Activated naive CD4-positive, alpha-beta T cell treated with anti-CD3 and anti-CD28 coated beads, Interleukin-2, amount 10 ng/mL, durations not matched to agents 7 days and 5 days (primary cell): Measurements from ENCODE around the gene ROR1.

ENCODE experiments used
- CTCF ChIA-PET: fragments of 350-600 bp; sonication (Branson Sonifier 250); formaldehyde crosslinking; loops from one replicate; lab custom pipeline; 2021; ENCODE audit warnings: antibody characterized with exemption; lab: Charles Lee
- DNase-seq: peaks from one replicate; pipeline ENCODE4 v3.0.0-alpha.2; 2020
- H3K27ac Mint-ChIP-seq: one replicate; pipeline ENCODE4 v1.8.0; 2021; ENCODE audit warnings: mild to moderate bottlenecking, moderate library complexity, mixed read lengths
- H3K27me3 Mint-ChIP-seq: one replicate; pipeline ENCODE4 v1.8.0; 2021; ENCODE audit warnings: mild to moderate bottlenecking, mixed read lengths
- H3K36me3 Mint-ChIP-seq: one replicate; pipeline ENCODE4 v1.8.0; 2021; ENCODE audit warnings: mixed read lengths
- H3K4me1 Mint-ChIP-seq: one replicate; pipeline ENCODE4 v1.8.0; 2021; ENCODE audit warnings: mixed read lengths
- H3K4me3 Mint-ChIP-seq: one replicate; pipeline ENCODE4 v1.8.0; 2021; ENCODE audit warnings: mild to moderate bottlenecking, moderate library complexity, mixed read lengths
- H3K9me3 Mint-ChIP-seq: one replicate; pipeline ENCODE4 v1.8.0; 2021; ENCODE audit warnings: mixed read lengths

The ROR1 gene

DNA sequence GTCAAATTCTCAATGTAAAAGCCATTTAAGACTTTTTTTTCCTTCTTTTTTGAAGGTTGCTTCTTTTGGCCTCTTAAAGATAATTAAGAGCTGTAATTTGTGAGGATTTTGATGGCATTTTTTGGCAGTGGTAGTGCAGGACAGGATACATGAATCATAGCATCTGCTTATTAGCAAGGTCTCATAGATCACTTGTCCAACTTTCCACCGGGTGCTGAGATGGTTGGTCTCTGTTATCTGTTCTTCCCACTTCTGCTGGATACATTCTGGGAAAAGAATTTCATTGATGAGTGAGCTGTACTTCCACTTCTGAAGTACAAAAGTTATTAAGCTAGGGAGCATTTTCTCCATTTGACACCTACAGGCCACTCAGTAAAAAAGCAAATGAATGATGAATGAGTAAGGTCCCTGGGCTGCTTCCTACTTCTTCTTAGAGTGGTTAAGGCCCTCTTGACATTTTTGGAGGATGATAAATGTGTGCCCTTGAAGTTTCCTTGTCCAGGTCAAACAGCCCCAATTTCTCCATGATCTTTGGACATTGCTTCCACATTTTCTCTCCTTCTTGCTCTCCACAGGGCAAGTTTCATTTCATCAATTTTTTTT, 100.6 kb downstream of the ROR1 start:
- H3K4me1 Mint-ChIP-seq, result no peaks in the 10 kb centered on the region
- no peaks in the 10 kb centered on the region for H3K9me3 Mint-ChIP-seq
- no peak for DNase-seq
- H3K36me3 Mint-ChIP-seq, result no peaks in the 10 kb centered on the region
- H3K27me3 Mint-ChIP-seq, result peaks cover 3% of the 10 kb centered on the region
- no peak overlapping the region for H3K4me3 Mint-ChIP-seq
- CTCF ChIA-PET, result no interaction called here
- H3K27ac Mint-ChIP-seq, result no peak overlapping the region

DNA sequence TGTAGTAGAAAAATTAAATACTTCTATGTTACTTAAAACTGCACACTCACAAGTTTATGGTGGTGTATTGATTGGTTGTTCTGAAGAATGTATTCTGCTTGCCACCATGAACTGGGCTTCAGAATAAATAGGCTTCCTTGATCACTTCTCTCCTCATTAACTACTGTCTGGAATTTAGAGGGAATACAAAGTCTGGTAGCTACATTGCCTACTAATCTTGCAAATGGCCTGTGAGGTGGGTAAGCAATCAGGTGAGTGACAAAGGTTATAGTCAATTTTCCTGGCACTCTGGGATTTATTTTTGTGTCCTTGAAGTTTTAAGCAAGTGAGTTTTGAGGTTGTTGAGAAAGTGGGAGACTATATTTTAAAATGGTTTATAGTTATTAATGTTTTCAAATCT, 101.8 kb downstream of the ROR1 start:
- Mint-ChIP-seq H3K9me3 (no peaks in the 10 kb centered on the region), H3K27me3 (peaks cover under 1% of the 10 kb centered on the region), H3K4me1 (no peaks in the 10 kb centered on the region), H3K36me3 (no peaks in the 10 kb centered on the region), H3K4me3 (no peak overlapping the region), H3K27ac (no peak overlapping the region)
- CTCF ChIA-PET, result interaction anchor here (1.1 kb wide), 1 partner anchor 46 kb away, joined by 3 read pairs; no protein-coding TSS in a partner anchor
- no peak for DNase-seq

DNA sequence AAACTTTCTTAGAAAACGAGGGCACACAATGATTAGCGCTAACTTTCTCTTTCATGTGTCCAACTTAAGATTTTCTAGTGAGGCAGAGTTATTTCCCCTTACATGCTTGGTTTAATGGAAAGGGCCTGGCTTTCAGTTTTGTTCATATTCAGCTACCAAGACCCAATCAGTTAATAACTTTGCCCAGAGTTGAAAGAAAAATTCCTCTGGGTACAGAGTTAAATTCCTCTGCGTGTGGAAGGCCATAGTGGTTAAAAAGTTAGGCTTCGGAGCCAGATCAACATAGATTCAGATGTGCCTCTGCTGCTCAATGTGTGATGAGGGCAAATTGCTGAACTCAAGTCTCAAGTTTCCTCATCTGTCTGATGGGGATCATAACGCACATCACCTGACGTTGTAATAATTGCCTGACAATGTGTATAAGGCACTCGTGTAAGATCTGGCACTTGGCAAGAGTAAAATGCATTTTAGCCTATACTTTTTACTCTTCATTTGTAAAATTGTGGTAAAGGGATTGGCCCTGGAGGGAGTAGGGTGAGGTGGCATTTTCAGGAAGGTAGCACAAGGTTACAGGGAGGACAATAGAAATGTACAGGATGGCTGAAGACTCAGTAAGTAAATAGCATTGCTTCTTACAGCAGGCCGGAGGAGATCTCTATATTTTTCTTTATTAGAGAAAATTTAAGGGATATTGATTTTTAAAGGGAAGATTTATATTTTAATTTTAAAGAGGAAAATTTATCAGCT, 103.4 kb downstream of the ROR1 start:
- Mint-ChIP-seq H3K9me3 (no peaks in the 10 kb centered on the region), H3K27me3 (no peaks in the 10 kb centered on the region), H3K36me3 (no peaks in the 10 kb centered on the region), H3K4me3 (no peak overlapping the region), H3K27ac (no peak overlapping the region), H3K4me1 (no peaks in the 10 kb centered on the region)
- no peak for DNase-seq
- CTCF ChIA-PET, result no interaction called here

DNA sequence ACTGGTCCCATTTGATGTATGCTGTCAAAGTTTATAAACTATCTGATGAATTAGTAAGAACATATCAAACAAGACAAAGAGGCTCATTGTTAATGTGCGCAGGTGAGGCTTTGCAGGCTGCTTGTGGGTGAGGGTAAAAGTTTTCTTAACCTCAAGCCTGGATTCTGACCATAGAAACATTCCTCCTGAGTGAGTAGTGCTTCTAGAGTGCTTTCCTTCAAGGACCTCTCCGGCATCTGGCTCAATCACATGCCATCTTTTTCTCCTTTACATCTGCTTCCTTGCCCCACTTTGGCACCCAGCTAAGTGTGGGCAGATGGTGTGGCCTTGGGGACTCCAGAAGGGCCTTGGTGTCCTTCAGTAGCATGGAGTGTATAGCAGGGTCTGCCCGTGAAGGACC, 104.0 kb downstream of the ROR1 start:
- Mint-ChIP-seq H3K4me3 (no peak overlapping the region), H3K27me3 (no peaks in the 10 kb centered on the region), H3K27ac (no peak overlapping the region), H3K4me1 (no peaks in the 10 kb centered on the region), H3K36me3 (no peaks in the 10 kb centered on the region), H3K9me3 (no peaks in the 10 kb centered on the region)
- CTCF ChIA-PET, result no interaction called here
- DNase-seq, result no peak

DNA sequence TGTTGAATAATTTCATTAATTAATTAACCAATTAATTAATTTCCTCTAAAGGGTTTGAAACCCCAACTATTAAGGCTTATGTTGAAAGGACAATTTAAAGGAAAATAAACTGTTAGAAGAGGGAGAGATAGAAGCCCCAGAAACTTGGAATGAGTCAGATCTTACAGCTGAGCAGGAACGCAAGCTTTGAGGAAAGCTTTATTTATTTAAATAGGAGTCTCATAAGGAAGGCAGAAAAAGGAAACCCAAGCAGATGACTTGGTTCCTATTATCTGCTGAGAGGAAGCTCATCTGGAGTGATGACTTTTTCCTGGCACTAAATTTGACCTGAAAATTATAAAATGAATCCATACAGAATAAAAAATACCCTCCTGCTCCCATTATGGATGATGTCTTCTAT, 105.1 kb downstream of the ROR1 start:
- no peaks in the 10 kb centered on the region for H3K9me3 Mint-ChIP-seq
- no peak overlapping the region for H3K4me3 Mint-ChIP-seq
- no peaks in the 10 kb centered on the region for H3K36me3 Mint-ChIP-seq
- peaks cover 5% of the 10 kb centered on the region for H3K27me3 Mint-ChIP-seq
- no peak overlapping the region for H3K27ac Mint-ChIP-seq
- no peak for DNase-seq
- no peaks in the 10 kb centered on the region for H3K4me1 Mint-ChIP-seq
- CTCF ChIA-PET, result no interaction called here

DNA sequence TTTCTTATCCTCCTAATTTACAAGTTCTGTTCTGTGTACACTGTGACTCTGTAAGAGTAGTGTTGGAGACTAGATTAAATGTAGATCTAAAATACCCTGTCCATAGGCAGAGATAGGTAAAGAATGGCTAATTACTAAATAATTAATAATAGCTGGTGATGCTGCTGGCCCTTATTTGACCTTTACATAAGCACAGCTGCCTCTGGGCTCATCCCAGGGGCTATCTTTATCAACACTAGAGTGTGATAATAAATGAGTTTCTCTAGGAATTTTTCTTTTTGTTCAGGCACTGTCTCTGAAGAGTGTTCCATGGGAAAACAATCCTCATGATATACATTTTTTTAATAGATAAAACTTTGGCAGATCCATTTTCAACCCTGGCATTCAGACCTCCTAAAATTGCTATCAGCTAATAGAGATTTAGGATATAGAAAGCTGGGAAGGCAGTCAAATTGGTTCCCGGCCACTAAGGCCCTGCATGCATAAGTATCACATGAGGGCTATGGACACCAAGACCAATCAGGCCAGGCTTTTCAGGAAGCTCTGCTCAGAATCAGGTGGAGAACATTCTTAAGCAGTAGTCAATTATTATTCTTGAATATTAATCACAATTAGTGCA, 107.2 kb downstream of the ROR1 start:
- no peaks in the 10 kb centered on the region for H3K4me1 Mint-ChIP-seq
- peaks cover 9% of the 10 kb centered on the region for H3K27me3 Mint-ChIP-seq
- CTCF ChIA-PET, result no interaction called here
- H3K27ac Mint-ChIP-seq, result no peak overlapping the region
- H3K9me3 Mint-ChIP-seq, result no peaks in the 10 kb centered on the region
- no peaks in the 10 kb centered on the region for H3K36me3 Mint-ChIP-seq
- no peak overlapping the region for H3K4me3 Mint-ChIP-seq
- DNase-seq, result no peak

DNA sequence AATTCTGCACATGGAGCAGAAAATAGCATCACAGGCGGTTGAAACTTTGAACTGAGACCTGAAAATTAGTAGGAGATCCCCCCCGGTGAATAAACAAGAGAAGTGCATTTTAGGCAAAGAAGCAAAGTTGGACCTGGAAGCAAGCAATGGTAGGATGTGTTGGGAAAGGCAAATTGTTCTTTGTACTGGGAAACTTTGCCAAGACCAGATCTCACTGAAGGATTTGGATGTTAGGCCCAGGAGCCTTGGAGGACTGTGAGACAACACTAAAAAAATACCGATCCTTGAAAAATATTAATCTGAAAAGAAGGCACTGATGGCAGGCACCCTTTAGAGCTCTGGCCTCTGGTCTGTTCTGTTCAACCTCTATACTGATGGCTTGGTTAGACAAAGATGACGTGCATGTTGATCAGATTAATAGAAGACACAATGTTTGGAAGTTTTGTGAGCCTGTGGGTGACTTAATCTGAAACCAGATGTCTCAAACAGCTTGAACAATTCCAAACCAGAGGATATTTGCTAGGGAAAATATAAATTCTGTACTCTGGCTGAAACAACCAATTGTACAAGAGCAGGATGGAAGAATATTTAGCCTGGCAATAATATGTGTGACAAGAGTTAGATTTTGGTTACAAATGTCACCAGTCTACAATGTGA, 108.4 kb downstream of the ROR1 start:
- H3K9me3 Mint-ChIP-seq, result no peaks in the 10 kb centered on the region
- no peak overlapping the region for H3K27ac Mint-ChIP-seq
- H3K36me3 Mint-ChIP-seq, result no peaks in the 10 kb centered on the region
- peaks cover 9% of the 10 kb centered on the region for H3K27me3 Mint-ChIP-seq
- H3K4me1 Mint-ChIP-seq, result no peaks in the 10 kb centered on the region
- no peak for DNase-seq
- H3K4me3 Mint-ChIP-seq, result no peak overlapping the region
- CTCF ChIA-PET, result no interaction called here

DNA sequence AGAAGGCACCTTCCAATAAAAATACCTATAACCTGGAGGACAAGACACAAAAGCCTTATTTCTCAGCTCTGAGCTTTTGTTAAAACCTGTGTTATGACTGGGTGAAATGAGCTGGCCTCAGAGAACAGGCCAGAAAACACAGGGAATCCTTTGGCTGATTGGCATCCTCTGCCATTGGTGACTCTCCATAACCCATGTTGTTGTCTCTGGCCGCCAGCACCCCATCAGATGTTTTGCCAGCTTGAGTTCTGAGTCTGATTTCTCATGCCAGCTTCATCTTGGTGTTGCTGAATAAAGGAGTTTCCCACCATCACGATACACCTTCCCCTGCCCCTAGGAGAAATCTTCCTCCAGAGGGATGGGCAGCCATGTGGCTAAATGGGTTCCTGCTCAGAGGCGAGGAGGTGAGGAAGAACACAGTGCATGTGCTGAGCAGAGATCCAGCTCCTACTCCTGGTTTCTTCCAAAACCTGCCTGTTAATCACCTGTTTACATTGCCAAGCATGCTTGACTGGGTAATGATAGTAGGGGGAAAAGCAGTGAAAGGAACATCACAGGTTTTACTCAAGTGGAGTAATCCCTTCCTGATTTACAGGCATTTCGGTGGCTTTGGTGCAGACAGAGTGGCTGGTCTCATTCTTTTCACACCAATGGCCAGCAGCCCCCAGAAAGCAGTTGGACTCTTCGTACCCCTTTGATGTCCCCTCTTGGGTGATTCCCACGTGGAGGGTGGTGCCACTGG, 109.8 kb downstream of the ROR1 start:
- H3K4me1 Mint-ChIP-seq, result no peaks in the 10 kb centered on the region
- no peak for DNase-seq
- H3K36me3 Mint-ChIP-seq, result no peaks in the 10 kb centered on the region
- no peaks in the 10 kb centered on the region for H3K9me3 Mint-ChIP-seq
- peaks cover 9% of the 10 kb centered on the region for H3K27me3 Mint-ChIP-seq
- no peak overlapping the region for H3K4me3 Mint-ChIP-seq
- CTCF ChIA-PET, result no interaction called here
- H3K27ac Mint-ChIP-seq, result no peak overlapping the region

DNA sequence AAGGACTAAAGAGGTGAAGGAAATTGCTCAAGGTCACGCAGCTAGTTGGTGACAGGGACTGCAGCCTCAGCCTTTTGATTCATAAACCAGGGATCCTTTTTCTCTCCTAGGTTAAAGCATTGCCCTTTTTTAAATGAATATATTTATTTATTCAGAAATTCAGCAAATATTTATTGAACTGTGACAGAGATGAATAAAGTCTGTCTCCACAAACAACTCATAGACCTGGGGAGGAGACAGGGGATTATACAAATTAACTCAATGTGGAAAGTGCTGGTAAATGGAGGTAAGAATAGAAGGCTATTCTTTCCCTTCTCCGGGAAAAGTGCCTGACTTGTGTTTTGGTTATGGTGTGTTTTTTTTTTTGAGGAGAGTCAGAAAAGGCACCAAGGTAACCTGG, 110.7 kb downstream of the ROR1 start:
- DNase-seq, result no peak
- Mint-ChIP-seq H3K27ac (no peak overlapping the region), H3K36me3 (no peaks in the 10 kb centered on the region), H3K9me3 (no peaks in the 10 kb centered on the region), H3K27me3 (peaks cover 9% of the 10 kb centered on the region), H3K4me1 (no peaks in the 10 kb centered on the region), H3K4me3 (no peak overlapping the region)
- CTCF ChIA-PET, result no interaction called here

DNA sequence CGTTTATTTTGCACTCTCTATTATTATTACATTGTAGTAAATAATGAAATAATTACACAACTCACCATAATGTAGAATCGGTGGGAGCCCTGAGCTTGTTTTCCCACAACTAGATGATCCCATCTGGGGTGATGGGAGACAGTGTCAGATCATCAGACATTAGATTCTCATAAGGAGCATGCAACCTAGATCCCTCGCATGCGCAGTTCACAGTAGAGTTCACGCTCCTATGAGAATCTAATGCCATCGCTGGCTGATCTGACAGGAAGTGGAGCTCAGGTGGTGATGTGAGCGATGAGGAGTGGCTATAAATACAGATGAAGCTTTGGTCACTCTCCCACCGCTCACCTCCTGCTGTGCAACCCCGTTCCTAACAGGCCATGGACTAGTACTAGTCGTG, 112.1 kb downstream of the ROR1 start:
- Mint-ChIP-seq H3K27ac (no peak overlapping the region), H3K4me3 (no peak overlapping the region), H3K9me3 (no peaks in the 10 kb centered on the region), H3K4me1 (no peaks in the 10 kb centered on the region), H3K36me3 (no peaks in the 10 kb centered on the region), H3K27me3 (peaks cover 9% of the 10 kb centered on the region)
- CTCF ChIA-PET, result no interaction called here
- no peak for DNase-seq

DNA sequence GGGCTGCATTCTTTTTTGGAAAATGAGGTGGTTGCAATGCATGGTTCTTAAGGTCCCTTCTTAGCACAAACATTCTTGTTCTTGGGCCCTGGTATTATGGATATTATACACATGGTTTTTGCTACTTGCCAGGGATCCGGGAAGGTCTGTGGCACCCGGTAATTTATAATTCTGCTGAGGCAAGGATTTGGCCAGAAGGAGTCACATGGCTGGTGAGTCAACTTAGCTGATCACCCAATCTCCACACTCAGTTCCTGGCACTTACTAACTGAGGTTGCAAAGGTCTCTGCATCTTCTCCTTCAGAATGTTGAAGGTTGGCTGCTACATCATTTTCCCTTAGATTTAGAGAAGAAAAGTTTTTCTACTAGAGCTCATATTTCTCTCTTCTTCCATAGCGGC, 112.5 kb downstream of the ROR1 start:
- Mint-ChIP-seq H3K4me1 (no peaks in the 10 kb centered on the region), H3K36me3 (no peaks in the 10 kb centered on the region), H3K9me3 (no peaks in the 10 kb centered on the region), H3K4me3 (no peak overlapping the region), H3K27me3 (peaks cover 9% of the 10 kb centered on the region), H3K27ac (no peak overlapping the region)
- CTCF ChIA-PET, result no interaction called here
- DNase-seq, result no peak

DNA sequence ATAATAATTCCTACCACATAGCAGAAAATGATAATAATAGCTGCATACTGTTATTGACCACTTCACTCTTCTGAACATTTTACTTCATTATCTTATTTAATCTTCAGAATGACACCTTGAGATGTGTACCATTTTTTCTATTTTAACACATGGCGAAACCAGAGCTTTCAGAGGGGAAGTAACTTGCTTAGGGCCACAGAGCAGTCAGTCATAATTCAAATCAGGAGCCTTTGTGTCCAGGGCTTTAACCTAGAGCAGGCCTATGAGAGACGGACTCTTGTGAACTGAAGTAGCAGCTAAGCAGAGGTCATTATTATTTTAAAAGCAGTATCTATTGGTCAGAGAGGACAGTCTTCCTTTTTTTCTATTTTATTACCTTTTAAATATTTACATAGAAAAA, 114.0 kb downstream of the ROR1 start:
- no peak overlapping the region for H3K4me3 Mint-ChIP-seq
- no peaks in the 10 kb centered on the region for H3K9me3 Mint-ChIP-seq
- CTCF ChIA-PET, result interaction anchor here (1.0 kb wide), 1 partner anchor 313 kb away, joined by 3 read pairs; no protein-coding TSS in a partner anchor
- peaks cover 9% of the 10 kb centered on the region for H3K27me3 Mint-ChIP-seq
- DNase-seq, result no peak
- H3K27ac Mint-ChIP-seq, result no peak overlapping the region
- no peaks in the 10 kb centered on the region for H3K4me1 Mint-ChIP-seq
- no peaks in the 10 kb centered on the region for H3K36me3 Mint-ChIP-seq

DNA sequence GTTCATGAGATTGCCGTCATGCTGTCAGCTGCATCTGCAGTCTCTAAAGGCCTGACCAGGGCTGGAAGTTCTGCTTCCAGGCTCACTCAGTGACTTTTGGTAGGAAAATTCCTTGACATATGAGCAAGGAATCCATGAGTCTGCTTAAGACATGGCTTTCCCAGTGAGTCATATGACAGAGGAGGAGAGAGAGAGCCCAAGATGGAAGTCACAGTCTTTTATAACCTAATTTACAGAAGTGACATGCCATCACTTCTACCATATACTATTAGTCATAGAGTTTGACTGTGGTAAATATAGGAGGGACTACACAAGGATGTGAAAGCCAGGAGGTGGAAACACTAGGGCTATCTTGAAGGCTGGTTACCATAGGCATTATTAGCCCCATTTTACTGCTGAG, 115.2 kb downstream of the ROR1 start:
- CTCF ChIA-PET, result no interaction called here
- no peak overlapping the region for H3K27ac Mint-ChIP-seq
- peaks cover 4% of the 10 kb centered on the region for H3K27me3 Mint-ChIP-seq
- H3K36me3 Mint-ChIP-seq, result no peaks in the 10 kb centered on the region
- no peaks in the 10 kb centered on the region for H3K9me3 Mint-ChIP-seq
- H3K4me1 Mint-ChIP-seq, result no peaks in the 10 kb centered on the region
- H3K4me3 Mint-ChIP-seq, result no peak overlapping the region
- DNase-seq, result no peak

DNA sequence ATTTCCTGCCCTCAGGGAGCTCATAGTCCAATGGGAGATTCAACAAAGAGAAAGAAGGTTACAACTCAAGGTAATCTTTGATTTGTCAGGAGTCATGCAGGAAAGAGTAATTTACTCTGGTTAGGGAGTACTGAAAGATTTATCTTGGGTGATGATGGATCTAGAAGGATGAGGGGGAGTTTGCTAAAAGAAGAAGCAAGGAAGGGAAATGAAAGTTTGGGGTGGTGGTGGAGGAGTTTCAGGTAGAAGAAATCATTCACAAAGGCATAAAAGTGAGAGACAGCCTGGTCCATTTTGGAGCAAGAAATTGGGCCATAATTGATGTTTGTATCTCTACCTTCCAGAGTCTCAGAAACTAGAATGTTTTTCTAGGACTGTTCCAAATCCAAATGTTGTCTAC, 116.7 kb downstream of the ROR1 start:
- CTCF ChIA-PET, result no interaction called here
- H3K4me3 Mint-ChIP-seq, result no peak overlapping the region

More for the DNA sequence above, 116.7 kb downstream of the ROR1 start:
- Mint-ChIP-seq H3K27me3 (no peaks in the 10 kb centered on the region), H3K9me3 (no peaks in the 10 kb centered on the region), H3K4me1 (no peaks in the 10 kb centered on the region), H3K27ac (no peak overlapping the region), H3K36me3 (no peaks in the 10 kb centered on the region)
- no peak for DNase-seq
